ENCODE measurements around the gene DOC2B. TPM values are rescaled to one million over a fixed set of nuclear protein-coding genes. Genes with fewer than 3 reads are reported as not detected.

The DOC2B gene
- total and polyA plus RNA-seq, 2 experiments from 2014 or later = 0.42 to 3.8 TPM

DNA sequence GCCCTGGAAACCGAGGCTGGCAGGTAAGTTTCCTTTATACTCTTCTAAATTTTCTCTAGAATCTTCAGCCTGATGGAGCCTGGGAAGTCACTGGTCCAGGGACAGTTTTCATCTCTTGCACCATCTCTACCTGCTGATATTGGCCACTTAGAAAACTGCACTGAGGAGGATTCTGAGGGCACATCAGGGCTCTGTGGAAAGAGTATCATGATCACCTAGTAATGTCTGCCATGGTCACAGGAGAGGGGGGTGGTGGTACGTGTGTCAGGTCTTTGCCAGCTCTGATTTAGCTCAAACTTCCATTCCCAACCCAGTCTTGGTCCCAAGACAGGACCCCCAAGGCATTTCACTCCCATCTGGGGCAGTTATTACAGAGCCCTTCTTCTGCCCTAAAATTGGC, 35.2 kb upstream of the DOC2B start:
- no peaks in the 10 kb centered on the region; the same call in 2 of the 3 replicates for H3K9me3 Mint-ChIP-seq
- H3K4me2 ChIP-seq = no peak overlapping the region
- peak overlapping the region; percentile 100 for H2AFZ ChIP-seq
- peaks cover 18% of the 10 kb centered on the region; the same call in 2 of the 3 replicates for H3K36me3 Mint-ChIP-seq (ENCODE audit: low read depth)
- no peak overlapping the region for H3K27ac Mint-ChIP-seq
- ATAC-seq (no peak), DNase-seq (ENCODE audit: low spot score) (no peak)
- no peak overlapping the region for H3K27ac ChIP-seq (ENCODE audit: low read depth)
- no peaks in the 10 kb centered on the region for H3K36me3 ChIP-seq (ENCODE audit: insufficient read depth)
- H3K4me3 Mint-ChIP-seq = no peak overlapping the region
- no peak overlapping the region for H3K4me3 ChIP-seq
- peaks cover 4% of the 10 kb centered on the region; the same call in 1 of the 3 replicates for H3K4me1 Mint-ChIP-seq
- no peaks in the 10 kb centered on the region for H3K79me2 ChIP-seq (replicated peaks; ENCODE audit: insufficient read depth)
- H3K27me3 Mint-ChIP-seq (ENCODE audit: insufficient read depth, low read depth, poor library complexity) = peaks cover 4% of the 10 kb centered on the region
- H3K9me2 ChIP-seq (ENCODE audit: insufficient read depth) = peaks cover 4% of the 10 kb centered on the region; the same call in 1 of the 2 replicates
- TF ChIP-seq ZNF331 (CRISPR knock-in tag; IDR thresholded peaks at IDR 0.05; ENCODE audit: low read depth) = no peak
- TF ChIP-seq, protein P1, sequence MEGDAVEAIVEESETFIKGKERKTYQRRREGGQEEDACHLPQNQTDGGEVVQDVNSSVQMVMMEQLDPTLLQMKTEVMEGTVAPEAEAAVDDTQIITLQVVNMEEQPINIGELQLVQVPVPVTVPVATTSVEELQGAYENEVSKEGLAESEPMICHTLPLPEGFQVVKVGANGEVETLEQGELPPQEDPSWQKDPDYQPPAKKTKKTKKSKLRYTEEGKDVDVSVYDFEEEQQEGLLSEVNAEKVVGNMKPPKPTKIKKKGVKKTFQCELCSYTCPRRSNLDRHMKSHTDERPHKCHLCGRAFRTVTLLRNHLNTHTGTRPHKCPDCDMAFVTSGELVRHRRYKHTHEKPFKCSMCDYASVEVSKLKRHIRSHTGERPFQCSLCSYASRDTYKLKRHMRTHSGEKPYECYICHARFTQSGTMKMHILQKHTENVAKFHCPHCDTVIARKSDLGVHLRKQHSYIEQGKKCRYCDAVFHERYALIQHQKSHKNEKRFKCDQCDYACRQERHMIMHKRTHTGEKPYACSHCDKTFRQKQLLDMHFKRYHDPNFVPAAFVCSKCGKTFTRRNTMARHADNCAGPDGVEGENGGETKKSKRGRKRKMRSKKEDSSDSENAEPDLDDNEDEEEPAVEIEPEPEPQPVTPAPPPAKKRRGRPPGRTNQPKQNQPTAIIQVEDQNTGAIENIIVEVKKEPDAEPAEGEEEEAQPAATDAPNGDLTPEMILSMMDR (conservative IDR thresholded peaks at IDR 0.05; ENCODE audit: low read depth in 2 of 2) = no peak
- no peak for TF ChIP-seq REST (IDR thresholded peaks at IDR 0.05; ENCODE audit: unreplicated experiment)
- no peak for TF ChIP-seq NANOG (IDR thresholded peaks at IDR 0.05; ENCODE audit: borderline replicate concordance)
- TF ChIP-seq EZH2 (IDR thresholded peaks at IDR 0.05; ENCODE audit: low read depth, unreplicated experiment) = no peak
- no peak for TF ChIP-seq POLR2AphosphoS5 (IDR thresholded peaks at IDR 0.05; ENCODE audit: low read depth)
- no peak for TF ChIP-seq ETS1 (IDR thresholded peaks at IDR 0.05)
- no peak for TF ChIP-seq ZNF462 (CRISPR knock-in tag; IDR thresholded peaks at IDR 0.05)
- no peak for TF ChIP-seq STAT1 (IDR thresholded peaks at IDR 0.05; ENCODE audit: unreplicated experiment)
- TF ChIP-seq CREB1 (CRISPR knock-in tag; IDR thresholded peaks at IDR 0.05; ENCODE audit: low read depth) = no peak
- H3K27me3 ChIP-seq (ENCODE audit: insufficient read depth) = no peaks in the 10 kb centered on the region
- H3F3A ChIP-seq (replicated peaks; ENCODE audit: low read depth) = no peaks in the 10 kb centered on the region
- H3K4me1 ChIP-seq (ENCODE audit: insufficient read depth) = peaks cover 9% of the 10 kb centered on the region
- H4K20me1 ChIP-seq (replicated peaks; ENCODE audit: insufficient read depth) = no peaks in the 10 kb centered on the region

All from GM23338 (cell line).